Suprapubic skin (tissue), 4 donors: ENCODE results near the gene TNFRSF14.

Experiments
- CTCF ChIP-seq, 2 donors: fragments of 200-600 bp in 1 of 2; fragments of 450-650 bp in 1 of 2; sonication (generic) in 1 of 2; IDR thresholded peaks; one replicate each; pipeline ENCODE4 v1.5.1; 2016 to 2019; ENCODE audit warnings: antibody characterized with exemption in 2 of 2, mild to moderate bottlenecking in 1 of 2, moderate library complexity in 1 of 2
- POLR2A ChIP-seq, 2 donors: fragments of 450-650 bp; IDR thresholded peaks; one replicate each; pipeline ENCODE4 v1.6.1; 2017; ENCODE audit warnings: antibody characterized with exemption in 2 of 2, mild to moderate bottlenecking in 2 of 2, moderate library complexity in 2 of 2
- POLR2AphosphoS5 ChIP-seq, 3 donors: sonication (generic); formaldehyde crosslinking; IDR thresholded peaks; one replicate each; pipeline ENCODE4 v1.6.1; 2017; ENCODE audit warnings: antibody characterized with exemption in 3 of 3

DNA sequence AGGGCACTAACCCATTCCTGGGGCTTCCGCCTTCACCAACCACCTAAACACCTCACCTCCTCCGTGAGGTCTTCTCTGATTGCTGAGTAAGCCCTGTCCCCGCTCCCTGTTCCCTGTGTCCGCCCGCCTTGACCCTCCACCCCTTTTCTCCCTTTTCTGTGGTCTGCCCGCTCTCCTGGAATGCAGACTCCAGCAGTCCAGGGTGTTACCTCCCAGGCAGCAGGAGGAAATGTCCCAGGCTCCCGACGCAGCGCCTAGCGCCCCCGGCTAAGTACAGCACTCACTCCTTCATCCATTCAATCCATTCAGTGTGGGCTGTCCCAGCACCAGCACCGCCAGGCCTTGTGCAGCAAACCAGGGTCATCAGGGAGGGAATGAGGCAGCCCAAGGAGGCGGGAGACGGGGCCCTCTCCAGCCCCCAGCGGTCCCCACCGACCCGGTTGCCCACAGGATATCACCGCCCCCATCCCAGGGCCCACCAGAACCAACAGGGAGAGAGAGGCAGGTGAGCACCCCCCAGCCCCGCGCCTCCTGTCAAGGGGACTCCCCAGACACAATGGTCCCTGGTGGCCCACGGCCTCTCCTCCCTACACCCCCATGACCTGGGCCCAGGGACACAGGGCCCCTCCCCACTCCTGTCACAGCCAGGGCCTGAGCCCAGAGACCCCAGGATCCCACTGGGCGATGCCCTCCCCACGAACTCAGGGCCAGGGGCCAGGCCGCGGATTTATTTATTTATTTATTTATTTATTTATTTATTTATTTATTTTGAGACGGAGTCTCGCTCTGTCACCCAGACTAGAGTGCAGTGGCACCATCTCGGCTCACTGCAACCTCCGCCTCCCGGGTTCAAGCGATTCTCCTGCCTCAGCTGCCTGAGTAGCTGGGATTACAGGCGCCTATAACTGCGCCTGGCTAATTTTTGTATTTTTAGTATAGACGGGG lies 10.2 kb downstream of the TNFRSF14 start:
- no peak for TF ChIP-seq CTCF (IDR thresholded peaks at IDR 0.05)
- TF ChIP-seq POLR2AphosphoS5 (IDR thresholded peaks at IDR 0.05) = no peak
- no peak for TF ChIP-seq POLR2A (IDR thresholded peaks at IDR 0.05)
